ENCODE results near the gene CA12.

CA12 gene

DNA sequence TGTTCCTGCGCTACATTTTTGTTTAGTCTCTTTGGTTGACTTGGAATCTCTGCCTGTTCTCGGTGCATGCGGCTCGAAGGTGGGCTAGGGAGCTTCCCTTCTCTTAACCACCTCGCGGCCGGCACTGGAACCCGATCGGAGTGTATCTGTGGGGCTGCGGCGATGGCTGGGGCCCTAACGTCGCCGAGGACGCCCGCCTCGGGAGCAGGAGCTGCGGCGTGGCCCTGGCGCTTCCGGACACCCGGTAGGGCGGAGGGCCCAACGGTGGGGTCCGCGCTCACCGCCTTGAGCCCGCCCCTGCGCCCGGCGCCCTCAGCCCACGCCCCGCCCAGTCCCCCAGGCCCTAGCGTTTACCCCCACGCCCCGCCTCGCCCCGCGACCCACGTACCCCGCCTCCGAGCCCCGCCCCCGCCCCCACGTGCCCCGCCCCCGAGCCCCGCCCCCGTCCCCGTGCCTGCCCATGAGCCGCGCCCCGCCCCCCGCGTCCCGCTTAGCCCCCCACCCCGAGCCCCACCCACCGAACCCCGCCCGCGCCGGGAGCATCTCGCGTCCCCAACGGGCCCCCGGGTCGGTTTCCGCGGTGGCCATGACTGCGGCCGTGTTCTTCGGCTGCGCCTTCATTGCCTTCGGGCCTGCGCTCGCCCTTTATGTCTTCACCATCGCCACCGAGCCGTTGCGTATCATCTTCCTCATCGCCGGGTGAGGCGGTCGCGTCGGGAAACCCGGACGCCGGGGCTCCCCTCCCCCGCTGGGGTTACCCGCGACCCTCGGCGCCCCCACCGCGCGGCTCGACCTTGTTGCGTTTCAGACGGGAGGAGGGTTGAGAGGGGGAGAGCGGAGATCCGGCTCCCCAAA, 104.4 kb downstream of the CA12 start, which contains the start of gene APH1B:
Gene APH1B, plus strand, starts transcription at position 568 of the 855 bp plus-strand sequence. Its CDS starts 19 bp downstream, at position 587.
- peak within 1 kb of the TSS; percentile 73 for H3K27ac ChIP-seq (ENCODE audit: low read length)
- DNase-seq = peak; percentile 86
- H3K4me2 ChIP-seq (ENCODE audit: insufficient read depth, low read length) = peak within 1 kb of the TSS; percentile 88
- ATAC-seq (ENCODE audit: insufficient read depth, low read depth) = peak; percentile 85
- no peak for TF ChIP-seq EZH2 (IDR thresholded peaks at IDR 0.05; ENCODE audit: borderline replicate concordance, low read depth, low read length, severe bottlenecking)
- TF ChIP-seq, protein P1, sequence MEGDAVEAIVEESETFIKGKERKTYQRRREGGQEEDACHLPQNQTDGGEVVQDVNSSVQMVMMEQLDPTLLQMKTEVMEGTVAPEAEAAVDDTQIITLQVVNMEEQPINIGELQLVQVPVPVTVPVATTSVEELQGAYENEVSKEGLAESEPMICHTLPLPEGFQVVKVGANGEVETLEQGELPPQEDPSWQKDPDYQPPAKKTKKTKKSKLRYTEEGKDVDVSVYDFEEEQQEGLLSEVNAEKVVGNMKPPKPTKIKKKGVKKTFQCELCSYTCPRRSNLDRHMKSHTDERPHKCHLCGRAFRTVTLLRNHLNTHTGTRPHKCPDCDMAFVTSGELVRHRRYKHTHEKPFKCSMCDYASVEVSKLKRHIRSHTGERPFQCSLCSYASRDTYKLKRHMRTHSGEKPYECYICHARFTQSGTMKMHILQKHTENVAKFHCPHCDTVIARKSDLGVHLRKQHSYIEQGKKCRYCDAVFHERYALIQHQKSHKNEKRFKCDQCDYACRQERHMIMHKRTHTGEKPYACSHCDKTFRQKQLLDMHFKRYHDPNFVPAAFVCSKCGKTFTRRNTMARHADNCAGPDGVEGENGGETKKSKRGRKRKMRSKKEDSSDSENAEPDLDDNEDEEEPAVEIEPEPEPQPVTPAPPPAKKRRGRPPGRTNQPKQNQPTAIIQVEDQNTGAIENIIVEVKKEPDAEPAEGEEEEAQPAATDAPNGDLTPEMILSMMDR (IDR thresholded peaks at IDR 0.05; ENCODE audit: borderline replicate concordance, extremely low read depth, low read length, poor library complexity, severe bottlenecking) = peak; percentile 13
- peaks cover 32% of the 10 kb centered on the region for H3K4me1 ChIP-seq (ENCODE audit: insufficient read depth, low read length)
- peak within 1 kb of the TSS; percentile 63 to 72 for H3K4me3 ChIP-seq (ENCODE audit: low read depth in 1 of 2, low read length in 2 of 2)
- H2AFZ ChIP-seq (ENCODE audit: low read depth, low read length) = peak within 1 kb of the TSS; percentile 80
- no peaks in the 10 kb centered on the region for H3K27me3 ChIP-seq (ENCODE audit: insufficient read depth, low read length, poor library complexity)
- H3K36me3 ChIP-seq (ENCODE audit: insufficient read depth, low read length) = peaks cover 3% of the 10 kb centered on the region
- no peaks in the 10 kb centered on the region for H4K20me1 ChIP-seq (ENCODE audit: insufficient read depth, low read length)
- no peaks in the 10 kb centered on the region for H3K9me3 ChIP-seq (ENCODE audit: insufficient read depth, low read length, severe bottlenecking)
- H3K9ac ChIP-seq (ENCODE audit: low read depth, low read length) = peak within 1 kb of the TSS; percentile 77
- no peaks in the 10 kb centered on the region for H3K79me2 ChIP-seq (ENCODE audit: insufficient read depth, low read length)

DNA sequence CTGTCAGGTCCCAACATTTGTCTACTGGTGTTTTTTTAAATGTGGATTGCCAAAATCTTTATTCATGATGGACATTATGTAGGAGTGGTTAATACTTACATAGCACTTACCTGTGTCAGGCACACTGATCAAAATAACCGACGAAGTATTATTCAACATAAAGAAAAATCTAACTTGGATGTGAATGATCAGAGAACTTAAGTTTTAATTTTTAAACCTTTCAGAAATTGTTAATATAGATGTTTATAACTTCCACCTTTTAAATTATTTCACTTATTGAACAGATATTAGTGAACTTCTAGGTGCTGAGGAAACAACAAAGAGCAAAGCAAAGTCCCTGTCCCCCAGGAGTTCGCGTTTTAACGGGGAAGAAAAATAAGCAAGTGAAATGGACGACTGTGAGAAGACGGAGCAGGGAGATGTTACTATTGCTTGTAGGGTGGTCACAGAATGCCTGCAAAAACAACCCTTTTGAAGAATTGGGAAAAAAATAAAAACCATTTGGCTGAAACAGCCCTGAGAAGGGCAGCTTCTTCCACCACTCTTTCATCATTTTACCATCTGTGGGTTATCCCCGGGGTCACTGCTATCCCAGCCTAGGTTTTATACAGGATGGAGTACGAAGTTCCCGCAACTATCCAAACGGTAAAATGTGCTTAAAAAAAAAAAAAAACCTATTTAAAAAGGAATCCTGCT, 105.2 kb downstream of the CA12 start:
- H3K4me1 ChIP-seq (ENCODE audit: insufficient read depth, low read length) = peaks cover 32% of the 10 kb centered on the region
- H3K9me3 ChIP-seq (ENCODE audit: insufficient read depth, low read length, severe bottlenecking) = no peaks in the 10 kb centered on the region
- H3K4me3 ChIP-seq (ENCODE audit: low read depth in 1 of 2, low read length in 2 of 2) = peak overlapping the region; percentile 63 to 72
- H3K4me2 ChIP-seq (ENCODE audit: insufficient read depth, low read length) = peak overlapping the region; percentile 88
- TF ChIP-seq, protein P1 (IDR thresholded peaks at IDR 0.05; ENCODE audit: borderline replicate concordance, extremely low read depth, low read length, poor library complexity, severe bottlenecking) = no peak
- TF ChIP-seq EZH2 (IDR thresholded peaks at IDR 0.05; ENCODE audit: borderline replicate concordance, low read depth, low read length, severe bottlenecking) = no peak
- no peaks in the 10 kb centered on the region for H3K27me3 ChIP-seq (ENCODE audit: insufficient read depth, low read length, poor library complexity)
- ATAC-seq (ENCODE audit: insufficient read depth, low read depth) (0 out of 3 replicates have a peak, but pooled peaks have one; percentile 1), DNase-seq (no peak)
- no peaks in the 10 kb centered on the region for H4K20me1 ChIP-seq (ENCODE audit: insufficient read depth, low read length)
- peaks cover 3% of the 10 kb centered on the region for H3K36me3 ChIP-seq (ENCODE audit: insufficient read depth, low read length)
- H2AFZ ChIP-seq (ENCODE audit: low read depth, low read length) = peak overlapping the region; percentile 80
- peak overlapping the region; percentile 77 for H3K9ac ChIP-seq (ENCODE audit: low read depth, low read length)
- H3K79me2 ChIP-seq (ENCODE audit: insufficient read depth, low read length) = no peaks in the 10 kb centered on the region
- peak overlapping the region; percentile 73 for H3K27ac ChIP-seq (ENCODE audit: low read length)

DNA sequence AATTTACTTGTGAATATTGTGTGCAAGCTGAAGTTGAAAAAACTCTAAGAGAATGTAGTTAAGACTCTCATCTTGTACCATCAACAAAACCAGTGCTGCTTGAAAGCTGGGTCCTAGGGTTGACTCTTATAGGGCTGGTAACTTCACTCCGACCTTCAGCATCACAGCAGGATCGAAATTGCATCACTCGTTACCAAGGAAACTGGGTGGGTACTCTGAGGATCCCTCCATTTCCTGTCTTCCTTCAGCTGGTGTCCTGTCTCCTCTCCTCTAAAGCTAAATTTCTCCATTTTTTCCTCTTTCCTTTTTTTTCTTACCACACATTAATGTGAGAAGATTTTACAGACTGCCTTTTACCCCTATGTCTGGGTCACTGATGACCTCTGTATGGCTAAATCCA, 107.2 kb downstream of the CA12 start:
- no peaks in the 10 kb centered on the region for H3K27me3 ChIP-seq (ENCODE audit: insufficient read depth, low read length, poor library complexity)
- H2AFZ ChIP-seq (ENCODE audit: low read depth, low read length) = no peak overlapping the region
- TF ChIP-seq EZH2 (IDR thresholded peaks at IDR 0.05; ENCODE audit: borderline replicate concordance, low read depth, low read length, severe bottlenecking) = no peak
- TF ChIP-seq, protein P1 (IDR thresholded peaks at IDR 0.05; ENCODE audit: borderline replicate concordance, extremely low read depth, low read length, poor library complexity, severe bottlenecking) = no peak
- H3K4me2 ChIP-seq (ENCODE audit: insufficient read depth, low read length) = no peak overlapping the region
- peak; percentile 31 for DNase-seq
- no peaks in the 10 kb centered on the region for H3K9me3 ChIP-seq (ENCODE audit: insufficient read depth, low read length, severe bottlenecking)
- no peaks in the 10 kb centered on the region for H4K20me1 ChIP-seq (ENCODE audit: insufficient read depth, low read length)
- H3K9ac ChIP-seq (ENCODE audit: low read depth, low read length) = no peak overlapping the region
- H3K36me3 ChIP-seq (ENCODE audit: insufficient read depth, low read length) = 0 out of 2 replicates have a peak, but pooled peaks cover 4% of the 10 kb centered on the region
- H3K4me3 ChIP-seq (ENCODE audit: low read depth in 1 of 2, low read length in 2 of 2) = no peak overlapping the region
- peaks cover 32% of the 10 kb centered on the region for H3K4me1 ChIP-seq (ENCODE audit: insufficient read depth, low read length)
- ATAC-seq (ENCODE audit: insufficient read depth, low read depth) = no peak
- peak overlapping the region; percentile 26; the same call in 1 of the 2 replicates for H3K27ac ChIP-seq (ENCODE audit: low read length)
- H3K79me2 ChIP-seq (ENCODE audit: insufficient read depth, low read length) = no peaks in the 10 kb centered on the region

Measured in DND-41 (cell line).